Adrenal gland (tissue), 12 donors: ENCODE data around the gene SNN. TPM values are rescaled to one million over a fixed set of nuclear protein-coding genes. Genes with fewer than 3 reads are reported as not detected.
A peak's percentile ranks its signal among the peaks of the same experiment; 100 is the strongest.

Experiments used
- DNase-seq, 7 donors: peaks; one replicate each; pipeline ENCODE4 v3.0.0-alpha.2; 2019 to 2020
- H3K27ac ChIP-seq, 5 donors: fragments of 200-600 bp; sonication (generic) in 4 of 5; 1 replicate in 3 of 5; 2 replicates in 2 of 5; pipeline versions ENCODE4 v1.5.1 to v1.8.0; 2016 to 2020; ENCODE audit warnings: mild to moderate bottlenecking in 1 of 5
- H3K27me3 ChIP-seq: fragments of 200-600 bp; 2 replicates; pipeline ENCODE4 v1.8.0; 2021
- H3K36me3 ChIP-seq, 2 donors: fragments of 200-600 bp; replicated peaks in 1 of 2; 1 replicate in 1 of 2; 2 replicates in 1 of 2; pipeline versions ENCODE4 v1.5.1 to v1.8.0; 2018 to 2022
- H3K4me1 ChIP-seq, 2 donors: fragments of 200-600 bp; replicated peaks in 1 of 2; 1 replicate in 1 of 2; 2 replicates in 1 of 2; pipeline versions ENCODE4 v1.5.1 to v1.8.0; 2018 to 2021
- H3K4me3 ChIP-seq, 4 donors: fragments of 200-600 bp; sonication (generic) in 3 of 4; one replicate each; pipeline ENCODE4 v1.5.1; 2016 to 2018
- H3K9me3 ChIP-seq, 3 donors: fragments of 200-600 bp; sonication (generic) in 1 of 3; replicated peaks in 1 of 3; 1 replicate in 2 of 3; 2 replicates in 1 of 3; pipeline versions ENCODE4 v1.5.1 to v1.8.0; 2016 to 2021
- POLR2A ChIP-seq, 2 donors: fragments of 450-650 bp; IDR thresholded peaks; one replicate each; pipeline ENCODE4 v1.6.1; 2017; ENCODE audit warnings: antibody characterized with exemption in 2 of 2, mild to moderate bottlenecking in 2 of 2, moderate library complexity in 1 of 2
- WGBS, 4 donors: extraction: QIAGEN DNeasy Blood & Tissue Kit in 2 of 4; methylation state at CpG; one replicate each; pipeline versions ENCODE4 v1.1.5 to v1.1.7; 2013 to 2017; 5-methylcytosine and 5-hydroxymethylcytosine counted together
- intact Hi-C, 2 donors: fragments of 100-400 bp; cut with DNase I; formaldehyde crosslinking; loops; one replicate each; pipeline versions ENCODE4 v1.14.1 to v1.15.0; 2022 to 2023
- polyA plus RNA-seq, 3 donors: library from polyadenylated mRNA; stranded (reverse); fragments of 200-250 nt in 2 of 3; fragments of 350-450 nt in 1 of 3; fragmentation: Illumina TruSeq in 1 of 3; extraction: RNeasy Lipid Tissue Mini Kit (QIAGEN cat#74804) in 1 of 3; gene quantifications; one replicate each; pipeline ENCODE4 v1.2.3, GENCODE V29; 2013 to 2014
- total RNA-seq, 9 donors: library from RNA; depleted of rRNA in 4 of 9; stranded (reverse); fragments of >200 nt in 4 of 9; fragments of 120-200 nt in 1 of 9; fragmentation: NEBNext Ultra II Directional in 1 of 9; extraction: Animal tissue kit (Norgen Biotek cat#: 25700) in 1 of 9; gene quantifications; one replicate each; pipeline versions ENCODE4 v1.1.0 to v1.2.4, GENCODE V29; 2013 to 2023
- TF ChIP-seq, protein P1 (sequence below), 6 experiments: fragments of 450-650 bp in 4 of 6; fragments of 200-600 bp in 2 of 6; sonication (generic) in 1 of 6; IDR thresholded peaks; 1 replicate in 5 of 6; 2 replicates in 1 of 6; pipeline versions ENCODE4 v1.5.1 to v1.8.0; 2016 to 2021; ENCODE audit warnings: antibody characterized with exemption in 6 of 6, mild to moderate bottlenecking in 2 of 6, moderate library complexity in 1 of 6
- donor health status: healthy with polysubstance abuse.
- donor health status: Bipolar disorder and iron deficiency.
- donor health status: DM: yes; HTN: yes; CAD: no.
- donor health status: DM: no; HTN: no; CAD: no.
- donor health status: DM: no; HTN: no; CAD: no.
- donor health status: DM: yes; HTN: yes; CAD: no.

Gene SNN
- total and polyA plus RNA-seq, 12 donors, result 10.5 to 94.7 (median 39.3) TPM

DNA sequence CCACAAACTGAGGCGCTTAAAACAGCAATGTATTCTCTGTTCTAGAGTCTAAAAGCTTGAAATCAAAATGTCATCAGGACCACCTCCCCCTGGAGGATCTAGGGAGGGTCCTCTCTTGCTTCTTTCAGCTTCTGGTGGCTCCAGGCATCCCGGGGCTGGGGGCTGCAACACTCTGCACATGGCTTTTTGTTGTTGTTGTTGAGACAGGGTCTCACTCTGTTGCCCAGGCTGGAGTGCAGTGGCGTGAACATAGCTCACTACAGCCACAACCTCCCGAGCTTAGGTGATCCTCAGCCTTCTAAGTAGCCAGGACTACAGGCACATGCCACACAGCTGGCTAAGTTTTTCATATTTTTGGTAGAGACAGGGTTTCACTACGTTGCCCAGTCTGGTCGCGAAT lies 37.0 kb upstream of the SNN start:
- 87 to 92% (median 91%) methylated on average over 6 to 7 of the region's 7 CpGs for WGBS, 4 donors
- TF ChIP-seq POLR2A (IDR thresholded peaks at IDR 0.05), result no peak
- TF ChIP-seq, protein P1, sequence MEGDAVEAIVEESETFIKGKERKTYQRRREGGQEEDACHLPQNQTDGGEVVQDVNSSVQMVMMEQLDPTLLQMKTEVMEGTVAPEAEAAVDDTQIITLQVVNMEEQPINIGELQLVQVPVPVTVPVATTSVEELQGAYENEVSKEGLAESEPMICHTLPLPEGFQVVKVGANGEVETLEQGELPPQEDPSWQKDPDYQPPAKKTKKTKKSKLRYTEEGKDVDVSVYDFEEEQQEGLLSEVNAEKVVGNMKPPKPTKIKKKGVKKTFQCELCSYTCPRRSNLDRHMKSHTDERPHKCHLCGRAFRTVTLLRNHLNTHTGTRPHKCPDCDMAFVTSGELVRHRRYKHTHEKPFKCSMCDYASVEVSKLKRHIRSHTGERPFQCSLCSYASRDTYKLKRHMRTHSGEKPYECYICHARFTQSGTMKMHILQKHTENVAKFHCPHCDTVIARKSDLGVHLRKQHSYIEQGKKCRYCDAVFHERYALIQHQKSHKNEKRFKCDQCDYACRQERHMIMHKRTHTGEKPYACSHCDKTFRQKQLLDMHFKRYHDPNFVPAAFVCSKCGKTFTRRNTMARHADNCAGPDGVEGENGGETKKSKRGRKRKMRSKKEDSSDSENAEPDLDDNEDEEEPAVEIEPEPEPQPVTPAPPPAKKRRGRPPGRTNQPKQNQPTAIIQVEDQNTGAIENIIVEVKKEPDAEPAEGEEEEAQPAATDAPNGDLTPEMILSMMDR (IDR thresholded peaks at IDR 0.05), result no peak

DNA sequence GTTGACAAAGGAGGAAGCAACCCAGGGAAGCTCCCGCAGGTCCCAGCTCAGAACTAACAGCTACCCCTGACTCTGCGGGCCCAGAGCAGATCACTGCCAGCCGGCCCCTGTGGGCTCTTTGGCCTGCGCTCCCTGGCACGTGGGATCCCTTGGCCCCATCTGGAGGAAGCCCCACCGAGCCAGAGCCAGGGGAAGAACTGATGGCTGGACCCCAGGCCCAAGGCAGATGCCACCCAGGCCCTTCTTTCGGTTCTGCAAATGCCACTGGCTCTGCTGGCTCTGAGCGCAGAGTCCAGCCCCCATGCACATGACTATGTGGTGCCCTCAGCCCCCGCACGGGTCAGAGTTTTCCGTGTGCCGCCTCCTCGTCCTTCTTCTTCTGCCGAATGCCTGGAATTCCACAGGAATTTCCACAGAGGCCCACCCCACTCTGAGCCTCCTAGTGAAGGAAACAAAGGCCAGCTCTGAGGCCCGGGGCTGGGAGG lies 35.8 kb upstream of the SNN start:
- Histone ChIP-seq H3K4me3 (no peak overlapping the region), H3K27ac (peak overlapping the region in 4 of 5 donors; percentile 60 to 88 (median 72)), H3K9me3 (no peaks in the 10 kb centered on the region), H3K27me3 (no peaks in the 10 kb centered on the region), H3K36me3 (no peaks in the 10 kb centered on the region), H3K4me1 (peaks cover 0 to 6% of the 10 kb centered on the region in 2 donors)
- TF ChIP-seq POLR2A (IDR thresholded peaks at IDR 0.05), result no peak
- intact Hi-C loops, result no loop called here
- peak; percentile 50 to 83 (median 65) for DNase-seq
- 51 to 73% (median 58%) methylated on average over 13 to 15 of the region's 15 CpGs for WGBS, 4 donors

More for the DNA sequence above, 37.0 kb upstream of the SNN start:
- peaks cover 0 to 6% of the 10 kb centered on the region in 2 donors for H3K4me1 ChIP-seq
- intact Hi-C loops, result no loop called here
- no peaks in the 10 kb centered on the region for H3K27me3 ChIP-seq
- no peak for DNase-seq
- no peaks in the 10 kb centered on the region for H3K9me3 ChIP-seq
- no peaks in the 10 kb centered on the region for H3K36me3 ChIP-seq
- no peak overlapping the region for H3K27ac ChIP-seq
- H3K4me3 ChIP-seq, result no peak overlapping the region

DNA sequence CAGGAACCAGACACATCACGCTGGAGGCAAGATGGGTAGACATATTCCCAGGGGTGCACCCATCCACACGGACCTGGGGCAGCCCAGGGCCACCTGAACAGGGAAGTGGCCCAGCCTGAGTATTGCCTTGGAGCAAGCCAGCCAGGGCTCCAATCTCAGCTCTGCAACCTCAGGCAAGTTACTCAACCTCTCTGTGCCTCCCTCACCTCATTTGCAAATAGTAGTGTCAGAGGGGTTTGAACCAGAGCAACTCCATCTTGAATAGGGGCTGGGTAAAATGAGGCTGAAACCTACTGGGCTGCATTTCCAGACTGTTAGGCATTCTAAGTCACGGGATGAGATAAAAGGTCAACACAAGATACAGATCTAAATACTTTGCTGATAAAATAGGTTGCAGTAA lies 35.1 kb upstream of the SNN start:
- peaks cover 0 to 6% of the 10 kb centered on the region in 2 donors for H3K4me1 ChIP-seq
- DNase-seq, result no peak
- peak overlapping the region in 3 of 5 donors; percentile 60 to 88 (median 78) for H3K27ac ChIP-seq
- H3K4me3 ChIP-seq, result no peak overlapping the region
- H3K36me3 ChIP-seq, result no peaks in the 10 kb centered on the region
- no peak for TF ChIP-seq POLR2A (IDR thresholded peaks at IDR 0.05)
- TF ChIP-seq, protein P1 (IDR thresholded peaks at IDR 0.05), result no peak
- intact Hi-C loops, result no loop called here
- no peaks in the 10 kb centered on the region for H3K27me3 ChIP-seq
- WGBS, 4 donors, result 72 to 83% (median 79%) methylated on average over 1 to 3 of the region's 3 CpGs
- H3K9me3 ChIP-seq, result no peaks in the 10 kb centered on the region

DNA sequence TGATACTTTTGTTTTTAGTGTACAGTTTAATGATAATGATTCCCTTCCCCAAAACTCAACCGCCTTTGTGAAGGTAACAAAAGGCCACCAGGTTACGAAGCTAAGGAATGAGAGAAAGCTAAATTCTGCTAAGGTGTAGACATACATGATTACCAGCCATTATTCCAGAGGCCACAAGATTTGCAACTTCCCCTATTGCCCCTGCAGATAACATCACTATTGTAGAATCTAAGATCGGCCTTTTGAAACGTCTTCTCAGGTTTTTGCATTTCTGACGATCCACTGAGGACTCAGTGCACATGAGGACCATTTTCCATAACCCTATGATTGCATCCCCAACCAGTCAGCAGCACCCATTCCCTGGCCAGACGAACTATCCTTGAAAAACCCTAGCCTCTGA lies 33.9 kb upstream of the SNN start:
- H3K4me1 ChIP-seq, result peaks cover 0 to 6% of the 10 kb centered on the region in 2 donors
- TF ChIP-seq, protein P1 (IDR thresholded peaks at IDR 0.05), result no peak
- no peak for TF ChIP-seq POLR2A (IDR thresholded peaks at IDR 0.05)
- intact Hi-C loops, result no loop called here

DNA sequence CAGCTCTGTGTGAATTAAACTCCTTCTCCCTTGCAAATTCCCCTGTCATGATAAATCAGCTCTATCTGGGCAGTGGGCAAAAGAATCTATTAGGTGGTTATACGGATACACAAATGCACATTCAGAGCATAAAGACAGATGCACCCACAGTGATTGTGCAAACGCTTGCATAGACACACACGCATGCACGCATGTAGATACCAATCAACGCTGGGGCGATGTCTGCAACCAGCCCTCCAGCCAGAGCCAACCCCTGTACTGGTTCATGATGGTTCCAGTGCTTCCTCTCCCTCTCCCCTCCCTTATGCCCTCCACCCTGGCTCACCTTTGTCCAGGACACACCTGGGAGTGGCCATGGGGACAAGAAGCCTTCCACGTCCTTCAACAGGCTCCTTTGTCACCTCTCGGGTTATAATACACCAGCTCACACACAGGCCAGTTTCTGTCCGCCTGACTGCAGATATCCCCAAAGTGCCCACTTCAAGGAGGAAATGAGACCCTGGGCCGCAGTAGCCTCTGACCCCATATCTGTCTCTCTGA lies 33.1 kb upstream of the SNN start:
- Histone ChIP-seq H3K36me3 (no peaks in the 10 kb centered on the region), H3K9me3 (no peaks in the 10 kb centered on the region), H3K4me1 (peaks cover 3 to 12% of the 10 kb centered on the region in 2 donors), H3K27ac (no peak overlapping the region), H3K4me3 (no peak overlapping the region), H3K27me3 (no peaks in the 10 kb centered on the region)
- no peak for TF ChIP-seq POLR2A (IDR thresholded peaks at IDR 0.05)
- TF ChIP-seq, protein P1 (IDR thresholded peaks at IDR 0.05), result no peak
- DNase-seq, result no peak
- intact Hi-C loops, result no loop called here
- 86 to 93% (median 89%) methylated on average over 10 of the region's 10 CpGs for WGBS, 4 donors

More for the DNA sequence above, 33.9 kb upstream of the SNN start:
- no peak for DNase-seq
- 77 to 90% (median 81%) methylated on average over 6 of the region's 6 CpGs for WGBS, 4 donors
- H3K4me3 ChIP-seq, result no peak overlapping the region
- H3K27ac ChIP-seq, result no peak overlapping the region
- H3K27me3 ChIP-seq, result no peaks in the 10 kb centered on the region
- H3K9me3 ChIP-seq, result no peaks in the 10 kb centered on the region
- no peaks in the 10 kb centered on the region for H3K36me3 ChIP-seq
